HepG2 (cell line): ENCODE results near the gene FDXR. TPM values are rescaled to one million over a fixed set of nuclear protein-coding genes. Genes with fewer than 3 reads are reported as not detected.

ENCODE experiments used
- ATAC-seq: fragments of 200-7000 bp; cut with Tn5 transposase; 3 replicates; pipeline ENCODE4 v1.9.1; 2020; ENCODE audit warnings: mild to moderate bottlenecking, moderate library complexity
- BruUV-seq: library from RNA; stranded (reverse); fragments of 400-500 nt; replicated peaks from 2 replicates; lab custom pipeline; 2021; lab: Mats Ljungman, UMichigan
- CTCF ChIA-PET: fragments of 300-600 bp; formaldehyde crosslinking; extraction: SDS; loops from one replicate; lab custom pipeline; 2021; ENCODE audit warnings: low total read pairs, inconsistent platforms, low intra/inter-chr PET ratio; lab: Yijun Ruan, JAX
- POLR2A ChIA-PET: fragments of 350-600 bp; sonication (Branson Sonifier 250); formaldehyde crosslinking; loops from one replicate; lab custom pipeline; 2020; ENCODE audit warnings: antibody characterized with exemption, inconsistent platforms; lab: Yijun Ruan, JAX
- DNase-seq: peaks from one replicate; pipeline ENCODE4 v3.0.0-alpha.2; 2015; ENCODE audit warnings: low spot score
- FAIRE-seq: peaks from 3 replicates; lab custom pipeline; 2011; peaks lifted over from hg19 to GRCh38; lab: Jason Lieb, UNC
- H2AFZ ChIP-seq: one replicate; pipeline ENCODE4 v1.6.1; 2011; ENCODE audit warnings: low read length, inconsistent platforms
- H3K27ac ChIP-seq: fragments of 300-600 bp; 3 replicates; pipeline ENCODE4 v1.8.0; 2011; ENCODE audit warnings: mixed run types, mild to moderate bottlenecking, mixed read lengths, low read length, inconsistent platforms; ENCODE audit not compliant: insufficient read depth; ENCODE audit errors: extremely low read length
- H3K27me3 ChIP-seq, 2 experiments: fragments of 200-600 bp in 1 of 2; 2 replicates in 1 of 2; 3 replicates in 1 of 2; pipeline versions ENCODE4 v1.6.0 to v1.8.0; 2011; ENCODE audit warnings: low read length in 2 of 2, mild to moderate bottlenecking in 2 of 2, moderate library complexity in 2 of 2, inconsistent platforms in 1 of 2; ENCODE audit not compliant: insufficient read depth in 2 of 2, control insufficient read depth in 1 of 2
- H3K36me3 ChIP-seq, 2 experiments: fragments of 200-600 bp in 1 of 2; replicated peaks in 1 of 2; 2 replicates in 1 of 2; 3 replicates in 1 of 2; pipeline versions ENCODE4 v1.5.1 to v1.8.0; 2011; ENCODE audit warnings: low read length in 2 of 2, inconsistent platforms in 1 of 2; ENCODE audit not compliant: insufficient read depth in 2 of 2, control insufficient read depth in 1 of 2
- H3K4me1 ChIP-seq: 2 replicates; pipeline ENCODE4 v1.5.1; 2012; ENCODE audit warnings: low read length, inconsistent platforms; ENCODE audit not compliant: insufficient read depth
- H3K4me2 ChIP-seq: 2 replicates; pipeline ENCODE4 v1.6.0; 2011; ENCODE audit warnings: low read depth, low read length, inconsistent platforms
- H3K4me3 ChIP-seq, 3 experiments: fragments of 200-600 bp in 1 of 3; sonication (generic), shearing (Covaris generic) in 1 of 3; replicated peaks in 1 of 3; 2 replicates each; pipeline ENCODE4 v1.5.1; 2011 to 2016; ENCODE audit warnings: low read length in 3 of 3, inconsistent platforms in 2 of 3, low read depth in 2 of 3, mild to moderate bottlenecking in 2 of 3, control low read depth in 1 of 3, mixed read lengths in 1 of 3; ENCODE audit not compliant: insufficient read depth in 1 of 3
- H3K79me2 ChIP-seq: one replicate; pipeline ENCODE4 v1.6.1; 2011; ENCODE audit warnings: low read length, inconsistent platforms; ENCODE audit not compliant: insufficient read depth
- H3K9ac ChIP-seq: 2 replicates; pipeline ENCODE4 v1.6.0; 2011; ENCODE audit warnings: mild to moderate bottlenecking, low read depth, low read length, inconsistent platforms; ENCODE audit not compliant: insufficient read depth
- H3K9me3 ChIP-seq: 2 replicates; pipeline ENCODE4 v1.5.1; 2012; ENCODE audit warnings: mild to moderate bottlenecking, low read length
- H4K20me1 ChIP-seq: 2 replicates; pipeline ENCODE4 v1.6.0; 2011; ENCODE audit warnings: inconsistent platforms, mild to moderate bottlenecking, low read length, moderate library complexity; ENCODE audit not compliant: insufficient read depth
- CEBPG ChIP-seq: IDR thresholded peaks from 2 replicates; pipeline ENCODE4 v1.6.1; 2016
- DNMT3B ChIP-seq: conservative IDR thresholded peaks from 2 replicates; pipeline ENCODE4 v1.6.1; 2016; ENCODE audit warnings: missing biosample characterization, control low read depth
- FOXA1 ChIP-seq, 2 experiments: fragments of 450-650 bp in 1 of 2; sonication (generic) in 1 of 2; formaldehyde crosslinking in 1 of 2; IDR thresholded peaks; 2 replicates each; pipeline versions ENCODE4 v1.4.0 to v1.6.1; 2016 to 2020; ENCODE audit warnings: missing genetic modification reagents in 1 of 2
- KMT2A ChIP-seq: sonication (generic); formaldehyde crosslinking; IDR thresholded peaks from 2 replicates; pipeline ENCODE4 v1.4.0; 2020; ENCODE audit warnings: missing genetic modification reagents
- PHB2 ChIP-seq: fragments of 450-650 bp; IDR thresholded peaks from 2 replicates; pipeline ENCODE4 v1.6.1; 2018; ENCODE audit not compliant: partially characterized antibody
- SAFB2 ChIP-seq: sonication (generic); formaldehyde crosslinking; IDR thresholded peaks from 2 replicates; pipeline ENCODE4 v1.5.1; 2020; ENCODE audit warnings: missing genetic modification reagents, low read depth, mild to moderate bottlenecking, borderline replicate concordance
- SNAPC5 ChIP-seq: sonication (generic); formaldehyde crosslinking; IDR thresholded peaks from 2 replicates; pipeline ENCODE4 v1.8.1; 2023; ENCODE audit warnings: mild to moderate bottlenecking, missing genetic modification reagents, borderline replicate concordance
- SRSF4 ChIP-seq: fragments of 200-400 bp; formaldehyde crosslinking; IDR thresholded peaks from one replicate; pipeline ENCODE4 v1.6.1; 2018; ENCODE audit warnings: mild to moderate bottlenecking, low read depth, low read length, moderate library complexity; ENCODE audit not compliant: poor library complexity, severe bottlenecking
- TBX2 ChIP-seq: sonication (generic); formaldehyde crosslinking; IDR thresholded peaks from 2 replicates; pipeline ENCODE4 v1.5.0; 2020; ENCODE audit warnings: missing genetic modification reagents, mild to moderate bottlenecking, borderline replicate concordance
- TEAD3 ChIP-seq: optimal IDR thresholded peaks from 2 replicates; pipeline ENCODE3; 2016; ENCODE audit warnings: borderline replicate concordance
- ZFP62 ChIP-seq: sonication (generic); formaldehyde crosslinking; IDR thresholded peaks from 2 replicates; pipeline ENCODE4 v1.4.0; 2020; ENCODE audit warnings: missing genetic modification reagents
- ZNF550 ChIP-seq: sonication (generic); formaldehyde crosslinking; IDR thresholded peaks from 2 replicates; pipeline ENCODE4 v1.4.0; 2020; ENCODE audit warnings: mild to moderate bottlenecking, missing genetic modification reagents, borderline replicate concordance
- ZNF572 ChIP-seq: sonication (generic); formaldehyde crosslinking; IDR thresholded peaks from 2 replicates; pipeline ENCODE4 v1.5.1; 2020; ENCODE audit warnings: mild to moderate bottlenecking, missing genetic modification reagents
- WGBS: methylation state at CpG from one replicate; pipeline ENCODE4 v1.1.6; 2017; ENCODE audit warnings: low lambda C conversion rate; 5-methylcytosine and 5-hydroxymethylcytosine counted together
- in situ Hi-C: cut with HindIII; loops from 2 replicates; pipeline ENCODE4 v1.10.0; 2017; ENCODE audit warnings: low pct_unique_long_range_greater_than_20kb; ENCODE audit not compliant: extremely low pct_ligation_motif_present
- intact Hi-C: fragments of 100-400 bp; cut with micrococcal nuclease; formaldehyde crosslinking; loops from one replicate; pipeline ENCODE4 v1.10.0; 2022; ENCODE audit not compliant: unreplicated experiment
- polyA plus RNA-seq, 8 experiments: library from polyadenylated mRNA; depleted of rRNA in 3 of 8; stranded (reverse) in 7 of 8; unstranded in 1 of 8; fragments of >200 nt; fragmentation: Illumina TruSeq in 4 of 8; extraction: Trizol in 4 of 8; gene quantifications; 2 replicates each; pipeline versions ENCODE4 v1.2.1 to v1.2.3, GENCODE V29; 2011 to 2016; ENCODE audit warnings: low read depth in 4 of 8, missing spikeins in 1 of 8, mixed read lengths in 1 of 8; ENCODE audit not compliant: insufficient read depth in 1 of 8
- total RNA-seq, 5 experiments: library from RNA; depleted of rRNA; stranded (reverse); fragments of >200 nt; fragmentation: Illumina TruSeq; extraction: Trizol; gene quantifications; 2 replicates each; pipeline ENCODE4 v1.2.3, GENCODE V29; 2016; ENCODE audit warnings: low read depth in 1 of 5
- TF ChIP-seq, protein P1 (sequence below), 2 experiments: sonication (generic) in 1 of 2; formaldehyde crosslinking in 1 of 2; IDR thresholded peaks; 2 replicates each; pipeline versions ENCODE4 v1.6.1 to v1.9.0; 2014 to 2022; ENCODE audit warnings: antibody characterized with exemption in 1 of 2, borderline replicate concordance in 1 of 2, inconsistent platforms in 1 of 2, low read depth in 1 of 2, missing genetic modification reagents in 1 of 2
- TF ChIP-seq, protein P2 (sequence below): sonication (generic); formaldehyde crosslinking; IDR thresholded peaks from 2 replicates; pipeline ENCODE4 v1.9.0; 2021; ENCODE audit warnings: missing genetic modification reagents, borderline replicate concordance

The FDXR gene
- total and polyA plus RNA-seq, 2 of the 13 experiments (the other 11 are each of a cell fraction or from before 2014, with no cell fraction given), result 23.4 to 116 TPM

DNA sequence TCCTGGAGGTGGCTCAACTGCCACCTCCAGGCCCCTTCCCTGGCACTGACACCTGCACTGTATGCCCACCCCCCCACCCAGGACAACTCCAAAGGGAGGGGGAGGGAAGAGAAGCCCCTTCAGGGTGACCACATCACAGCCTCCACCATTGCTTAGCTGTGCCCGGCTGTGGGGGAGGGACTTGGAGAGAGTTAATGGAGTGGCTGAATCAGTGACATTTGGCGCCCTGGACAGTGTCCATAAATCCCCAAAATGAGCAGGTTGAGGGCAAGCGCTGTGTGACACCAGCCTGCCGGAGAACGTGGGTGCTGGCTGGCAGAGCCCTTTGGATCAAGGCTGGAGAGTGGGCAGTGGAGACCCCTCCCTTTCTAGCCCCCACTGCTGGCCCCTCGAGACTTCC, 49.4 kb upstream of the FDXR start:
- 27% methylated on average over 6 of the region's 6 CpGs for WGBS
- H3K4me3 ChIP-seq, result no peak overlapping the region
- POLR2A ChIA-PET, result no interaction called here
- TF ChIP-seq PHB2 (no peak), SRSF4 (no peak), ZNF572 (CRISPR knock-in tag) (no peak), TEAD3 (CRISPR knock-in tag) (no peak), DNMT3B (no peak), CEBPG (CRISPR knock-in tag) (no peak), FOXA1 (IDR thresholded peaks at IDR 0.05) (no peak), FOXA1 (CRISPR knock-in tag; IDR thresholded peaks at IDR 0.05) (no peak), TBX2 (CRISPR knock-in tag) (no peak), ZNF550 (no peak), ZFP62 (CRISPR knock-in tag) (no peak), KMT2A (CRISPR knock-in tag) (no peak), SAFB2 (CRISPR knock-in tag) (no peak), SNAPC5 (no peak)
- TF ChIP-seq, protein P1, sequence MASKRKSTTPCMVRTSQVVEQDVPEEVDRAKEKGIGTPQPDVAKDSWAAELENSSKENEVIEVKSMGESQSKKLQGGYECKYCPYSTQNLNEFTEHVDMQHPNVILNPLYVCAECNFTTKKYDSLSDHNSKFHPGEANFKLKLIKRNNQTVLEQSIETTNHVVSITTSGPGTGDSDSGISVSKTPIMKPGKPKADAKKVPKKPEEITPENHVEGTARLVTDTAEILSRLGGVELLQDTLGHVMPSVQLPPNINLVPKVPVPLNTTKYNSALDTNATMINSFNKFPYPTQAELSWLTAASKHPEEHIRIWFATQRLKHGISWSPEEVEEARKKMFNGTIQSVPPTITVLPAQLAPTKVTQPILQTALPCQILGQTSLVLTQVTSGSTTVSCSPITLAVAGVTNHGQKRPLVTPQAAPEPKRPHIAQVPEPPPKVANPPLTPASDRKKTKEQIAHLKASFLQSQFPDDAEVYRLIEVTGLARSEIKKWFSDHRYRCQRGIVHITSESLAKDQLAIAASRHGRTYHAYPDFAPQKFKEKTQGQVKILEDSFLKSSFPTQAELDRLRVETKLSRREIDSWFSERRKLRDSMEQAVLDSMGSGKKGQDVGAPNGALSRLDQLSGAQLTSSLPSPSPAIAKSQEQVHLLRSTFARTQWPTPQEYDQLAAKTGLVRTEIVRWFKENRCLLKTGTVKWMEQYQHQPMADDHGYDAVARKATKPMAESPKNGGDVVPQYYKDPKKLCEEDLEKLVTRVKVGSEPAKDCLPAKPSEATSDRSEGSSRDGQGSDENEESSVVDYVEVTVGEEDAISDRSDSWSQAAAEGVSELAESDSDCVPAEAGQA (IDR thresholded peaks at IDR 0.05; ENCODE audit: low read depth), result no peak
- TF ChIP-seq, protein P1 (CRISPR knock-in tag; IDR thresholded peaks at IDR 0.05; ENCODE audit: borderline replicate concordance), result no peak
- TF ChIP-seq, protein P2, sequence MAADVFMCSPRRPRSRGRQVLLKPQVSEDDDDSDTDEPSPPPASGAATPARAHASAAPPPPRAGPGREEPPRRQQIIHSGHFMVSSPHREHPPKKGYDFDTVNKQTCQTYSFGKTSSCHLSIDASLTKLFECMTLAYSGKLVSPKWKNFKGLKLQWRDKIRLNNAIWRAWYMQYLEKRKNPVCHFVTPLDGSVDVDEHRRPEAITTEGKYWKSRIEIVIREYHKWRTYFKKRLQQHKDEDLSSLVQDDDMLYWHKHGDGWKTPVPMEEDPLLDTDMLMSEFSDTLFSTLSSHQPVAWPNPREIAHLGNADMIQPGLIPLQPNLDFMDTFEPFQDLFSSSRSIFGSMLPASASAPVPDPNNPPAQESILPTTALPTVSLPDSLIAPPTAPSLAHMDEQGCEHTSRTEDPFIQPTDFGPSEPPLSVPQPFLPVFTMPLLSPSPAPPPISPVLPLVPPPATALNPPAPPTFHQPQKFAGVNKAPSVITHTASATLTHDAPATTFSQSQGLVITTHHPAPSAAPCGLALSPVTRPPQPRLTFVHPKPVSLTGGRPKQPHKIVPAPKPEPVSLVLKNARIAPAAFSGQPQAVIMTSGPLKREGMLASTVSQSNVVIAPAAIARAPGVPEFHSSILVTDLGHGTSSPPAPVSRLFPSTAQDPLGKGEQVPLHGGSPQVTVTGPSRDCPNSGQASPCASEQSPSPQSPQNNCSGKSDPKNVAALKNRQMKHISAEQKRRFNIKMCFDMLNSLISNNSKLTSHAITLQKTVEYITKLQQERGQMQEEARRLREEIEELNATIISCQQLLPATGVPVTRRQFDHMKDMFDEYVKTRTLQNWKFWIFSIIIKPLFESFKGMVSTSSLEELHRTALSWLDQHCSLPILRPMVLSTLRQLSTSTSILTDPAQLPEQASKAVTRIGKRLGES, result no peak

More for the DNA sequence above, 49.4 kb upstream of the FDXR start:
- Histone ChIP-seq H3K27ac (no peak overlapping the region), H3K36me3 (no peaks in the 10 kb centered on the region), H3K27me3 (peaks cover 23 to 74% of the 10 kb centered on the region in 2 experiments), H4K20me1 (no peaks in the 10 kb centered on the region), H3K9me3 (no peaks in the 10 kb centered on the region), H3K4me1 (peaks cover 31% of the 10 kb centered on the region), H3K79me2 (no peaks in the 10 kb centered on the region), H3K9ac (no peak overlapping the region), H2AFZ (no peak overlapping the region), H3K4me2 (no peak overlapping the region)
- ATAC-seq, result no peak
- intact Hi-C loops, result no loop called here
- CTCF ChIA-PET, result interaction anchor here (3.2 to 3.4 kb wide), 2 partner anchors 36 to 39 kb away, joined by 23 to 32 read pairs; no protein-coding TSS in a partner anchor
- no TSS peak for BruUV-seq
- no peak for FAIRE-seq
- DNase-seq, result no peak
- in situ Hi-C loops, result loop anchor here (5.0 kb wide), 1 partner anchor 35 kb away; no protein-coding TSS in a partner anchor
